HG03025 (cell line): Measurements from ENCODE around the gene CUTA.
A peak's percentile ranks its signal among the peaks of the same experiment; 100 is the strongest.

Source experiments
- ATAC-seq: cut with Tn5 transposase; IDR thresholded peaks from one replicate; pipeline ENCODE4 v1.9.1; 2021; ENCODE audit warnings: mild to moderate bottlenecking, moderate library complexity; ENCODE audit not compliant: unreplicated experiment, low FRiP score

CUTA gene

GRCh38 chr6:33424855-33425667 is 7.2 kb upstream of the CUTA start:
- ATAC-seq = no peak

- ATAC-seq = no peak
Measured at GRCh38 chr6:33423777-33424176, 5.9 kb upstream of the CUTA start.

GRCh38 chr6:33421344-33421643 is 3.4 kb upstream of the CUTA start:
- no peak for ATAC-seq

- ATAC-seq = no peak
Measured at GRCh38 chr6:33420491-33421343, 2.8 kb upstream of the CUTA start.

GRCh38 chr6:33419580-33420490 is 1.9 kb upstream of the CUTA start, which contains the start of gene SYNGAP1:
SYNGAP1 (plus strand) TSS chr6:33420065; CDS start chr6:33420265, 200 bp downstream.
- no peak for ATAC-seq

- ATAC-seq = no peak
Measured at GRCh38 chr6:33418690-33419291, 884 bp upstream of the CUTA start.

- ATAC-seq = no peak
Measured at GRCh38 chr6:33417128-33417902, 592 bp downstream of the CUTA start.

GRCh38 chr6:33416386-33417127 is 1.4 kb downstream of the CUTA start:
- ATAC-seq = no peak

- no peak for ATAC-seq
Measured at GRCh38 chr6:33415831-33416230, 2.1 kb downstream of the CUTA start.

- no peak for ATAC-seq
Measured at GRCh38 chr6:33414592-33415271, 3.2 kb downstream of the CUTA start.

GRCh38 chr6:33413241-33414120 is 4.4 kb downstream of the CUTA start:
- no peak for ATAC-seq

- no peak for ATAC-seq
Measured at GRCh38 chr6:33412140-33413009, 5.5 kb downstream of the CUTA start.

- no peak for ATAC-seq
Measured at GRCh38 chr6:33411632-33412005, 6.3 kb downstream of the CUTA start.

GRCh38 chr6:33410711-33411631 is 6.9 kb downstream of the CUTA start, which contains the start of gene PHF1:
PHF1 (plus strand) TSS chr6:33411014; CDS start chr6:33412264, 1,250 bp downstream.
- peak; percentile 33 for ATAC-seq

GRCh38 chr6:33410050-33410710 is 7.7 kb downstream of the CUTA start:
- peak; percentile 56 for ATAC-seq
